ENCODE measurements around the gene ARNT2. TPM values are rescaled to one million over a fixed set of nuclear protein-coding genes. Genes with fewer than 3 reads are reported as not detected.

ARNT2 gene
- total and polyA plus RNA-seq, 10 of the 15 experiments (the other 5 are each of a cell fraction or from before 2014, with no cell fraction given) = 0.07 to 0.49 (median 0.09) TPM; not detected in 6

- TF ChIP-seq USF1 (IDR thresholded peaks at IDR 0.05; ENCODE audit: borderline replicate concordance, extremely low read length, insufficient read depth, low read depth, low read length) = no peak
- TF ChIP-seq SUPT20H (IDR thresholded peaks at IDR 0.05; ENCODE audit: borderline replicate concordance, control insufficient read depth, low read depth, low read length) = no peak
Observed at GRCh38 chr15:80574590-80574989, 170.4 kb downstream of the ARNT2 start (continued).

GRCh38 chr15:80576519-80577090, 172.4 kb downstream of the ARNT2 start:
- SMC1A ChIA-PET (ENCODE audit: uncharacterized antibody, unreplicated experiment) = no interaction called here
- BruUV-seq (replicated peaks) = no TSS peak

More at GRCh38 chr15:80576519-80577090, 172.4 kb downstream of the ARNT2 start:
- no peaks in the 10 kb centered on the region for H3K4me1 ChIP-seq (ENCODE audit: control insufficient read depth, insufficient read depth, low read length)
- no peak overlapping the region for H3K9ac ChIP-seq (ENCODE audit: control insufficient read depth, insufficient read depth, low read length)
- TF ChIP-seq CREB1 (IDR thresholded peaks at IDR 0.05; ENCODE audit: low read depth) = no peak
- no peak for TF ChIP-seq SMAD1 (IDR thresholded peaks at IDR 0.05; ENCODE audit: low read depth, partially characterized antibody)
- no peak for TF ChIP-seq GABPA (IDR thresholded peaks at IDR 0.05; ENCODE audit: low read depth)
- TF ChIP-seq KDM1A (IDR thresholded peaks at IDR 0.05; ENCODE audit: borderline replicate concordance) = no peak
- TF ChIP-seq RCOR1 (conservative IDR thresholded peaks at IDR 0.05; ENCODE audit: low read depth, low read length) = no peak
- TF ChIP-seq MAX (IDR thresholded peaks at IDR 0.05; ENCODE audit: low read depth, low read length) = no peak
- TF ChIP-seq LARP7 (IDR thresholded peaks at IDR 0.05) = no peak
- no peak overlapping the region for H3K4me2 ChIP-seq (ENCODE audit: control insufficient read depth, insufficient read depth)
- RAD21 ChIA-PET (ENCODE audit: unreplicated experiment) = no interaction called here
- POLR2A ChIA-PET = no interaction called here
- DNase-seq (ENCODE audit: low read depth, low spot score) (no peak), FAIRE-seq (no peak), ATAC-seq (no peak)
- H4K20me1 ChIP-seq (ENCODE audit: control insufficient read depth, insufficient read depth) = no peaks in the 10 kb centered on the region
- intact Hi-C loops (cut with micrococcal nuclease; ENCODE audit: unreplicated experiment) = no loop called here
- no peak overlapping the region for H3K4me3 ChIP-seq
- CTCF ChIA-PET = interaction anchor here (1.7 kb wide), 1 partner anchor 200 kb away, joined by 5 read pairs; no protein-coding TSS in a partner anchor
- no peaks in the 10 kb centered on the region for H3K9me3 ChIP-seq (replicated peaks; ENCODE audit: control insufficient read depth, insufficient read depth, low read length)
- H2AFZ ChIP-seq (ENCODE audit: control insufficient read depth, low read depth, low read length) = no peak overlapping the region
- H3K36me3 ChIP-seq (ENCODE audit: control insufficient read depth in 2 of 2, insufficient read depth in 2 of 2, low read length in 1 of 2) = no peaks in the 10 kb centered on the region
- H3K79me2 ChIP-seq (ENCODE audit: control insufficient read depth, insufficient read depth, low read length) = no peaks in the 10 kb centered on the region
- peaks cover 0 to 7% of the 10 kb centered on the region in 2 experiments; a peak in 2 of 4 replicates for H3K27me3 ChIP-seq (replicated peaks in 1 of 2; ENCODE audit: control insufficient read depth in 2 of 2, insufficient read depth in 2 of 2, low read length in 1 of 2)
- H3K27ac ChIP-seq (ENCODE audit: control insufficient read depth, insufficient read depth) = no peak overlapping the region
- in situ Hi-C loops (cut with MboI) = no loop called here
- 26% methylated on average over 12 of the region's 12 CpGs for WGBS (ENCODE audit: insufficient coverage, insufficient replicate concordance, low lambda C conversion rate, missing lambda C conversion rate)

Measured in GM12878 (cell line).